H1 (cell line): ENCODE results near the gene CD84. TPM values are rescaled to one million over a fixed set of nuclear protein-coding genes. Genes with fewer than 3 reads are reported as not detected.

ENCODE experiments used
- CREB1 ChIP-seq: IDR thresholded peaks from 2 replicates; pipeline ENCODE4 v1.6.1; 2012; ENCODE audit warnings: inconsistent platforms
- JUN ChIP-seq: IDR thresholded peaks from 2 replicates; pipeline ENCODE4 v1.6.1; 2011; ENCODE audit warnings: low read depth, mild to moderate bottlenecking, improper control_type of control experiment, low read length
- SIRT6 ChIP-seq: IDR thresholded peaks from one replicate; pipeline ENCODE4 v1.7.1; 2012; ENCODE audit warnings: low read length, inconsistent platforms
- TAF7 ChIP-seq: optimal IDR thresholded peaks from 2 replicates; pipeline ENCODE3; 2011; ENCODE audit warnings: low read depth, mild to moderate bottlenecking, inconsistent platforms, low read length, moderate library complexity, borderline replicate concordance
- polyA plus RNA-seq, 7 experiments: library from polyadenylated mRNA; depleted of rRNA in 3 of 7; stranded (reverse) in 5 of 7; unstranded in 2 of 7; fragments of >200 nt in 5 of 7; fragments of 200-250 nt in 2 of 7; gene quantifications; 1 replicate in 5 of 7; 2 replicates in 1 of 7; 4 replicates in 1 of 7; pipeline versions ENCODE4 v1.2.1 to v1.2.3, GENCODE V29; 2011 to 2013; ENCODE audit warnings: missing spikeins in 2 of 7, mixed read lengths in 2 of 7
- total RNA-seq: library from RNA; stranded (reverse); fragmentation: NEBNext Ultra II Directional; extraction: Animal tissue kit (Norgen Biotek cat#: 25700); gene quantifications from 2 replicates; pipeline ENCODE4 v1.2.1, GENCODE V29; 2021
- TF ChIP-seq, protein P1 (sequence below): fragments of 300-600 bp; sonication (generic); IDR thresholded peaks from 2 replicates; pipeline ENCODE4 v1.7.1; 2012; ENCODE audit warnings: low read length, moderate library complexity, mild to moderate bottlenecking, inconsistent platforms; ENCODE audit not compliant: insufficient replicate concordance
- TF ChIP-seq, protein P2 (sequence below): IDR thresholded peaks from 2 replicates; pipeline ENCODE4 v1.6.1; 2012; ENCODE audit warnings: low read length, inconsistent platforms

CD84 gene
- total and polyA plus RNA-seq, 2 of the 8 experiments (the other 6 are each of a cell fraction or from before 2014, with no cell fraction given), result not detected

DNA sequence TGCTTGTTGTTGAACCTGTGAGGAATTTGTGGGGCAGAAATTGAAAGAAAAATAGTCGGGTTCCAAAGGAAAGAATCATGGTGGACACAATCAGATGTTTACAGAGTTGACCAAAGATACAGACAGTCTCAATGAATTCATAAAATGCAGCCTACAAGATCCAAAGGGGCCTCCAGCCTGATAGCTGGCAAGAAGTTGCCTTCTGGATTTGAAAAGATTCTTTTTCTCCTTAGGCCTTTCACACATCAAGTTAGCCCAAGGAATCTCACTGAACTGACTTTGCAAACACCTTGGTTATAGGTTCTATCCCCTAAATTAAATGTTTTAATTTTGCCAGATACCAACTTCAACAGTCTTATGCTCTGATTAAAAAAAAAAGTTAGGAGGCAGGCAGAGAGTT lies 46.0 kb upstream of the CD84 start (continued):
- TF ChIP-seq, protein P1, sequence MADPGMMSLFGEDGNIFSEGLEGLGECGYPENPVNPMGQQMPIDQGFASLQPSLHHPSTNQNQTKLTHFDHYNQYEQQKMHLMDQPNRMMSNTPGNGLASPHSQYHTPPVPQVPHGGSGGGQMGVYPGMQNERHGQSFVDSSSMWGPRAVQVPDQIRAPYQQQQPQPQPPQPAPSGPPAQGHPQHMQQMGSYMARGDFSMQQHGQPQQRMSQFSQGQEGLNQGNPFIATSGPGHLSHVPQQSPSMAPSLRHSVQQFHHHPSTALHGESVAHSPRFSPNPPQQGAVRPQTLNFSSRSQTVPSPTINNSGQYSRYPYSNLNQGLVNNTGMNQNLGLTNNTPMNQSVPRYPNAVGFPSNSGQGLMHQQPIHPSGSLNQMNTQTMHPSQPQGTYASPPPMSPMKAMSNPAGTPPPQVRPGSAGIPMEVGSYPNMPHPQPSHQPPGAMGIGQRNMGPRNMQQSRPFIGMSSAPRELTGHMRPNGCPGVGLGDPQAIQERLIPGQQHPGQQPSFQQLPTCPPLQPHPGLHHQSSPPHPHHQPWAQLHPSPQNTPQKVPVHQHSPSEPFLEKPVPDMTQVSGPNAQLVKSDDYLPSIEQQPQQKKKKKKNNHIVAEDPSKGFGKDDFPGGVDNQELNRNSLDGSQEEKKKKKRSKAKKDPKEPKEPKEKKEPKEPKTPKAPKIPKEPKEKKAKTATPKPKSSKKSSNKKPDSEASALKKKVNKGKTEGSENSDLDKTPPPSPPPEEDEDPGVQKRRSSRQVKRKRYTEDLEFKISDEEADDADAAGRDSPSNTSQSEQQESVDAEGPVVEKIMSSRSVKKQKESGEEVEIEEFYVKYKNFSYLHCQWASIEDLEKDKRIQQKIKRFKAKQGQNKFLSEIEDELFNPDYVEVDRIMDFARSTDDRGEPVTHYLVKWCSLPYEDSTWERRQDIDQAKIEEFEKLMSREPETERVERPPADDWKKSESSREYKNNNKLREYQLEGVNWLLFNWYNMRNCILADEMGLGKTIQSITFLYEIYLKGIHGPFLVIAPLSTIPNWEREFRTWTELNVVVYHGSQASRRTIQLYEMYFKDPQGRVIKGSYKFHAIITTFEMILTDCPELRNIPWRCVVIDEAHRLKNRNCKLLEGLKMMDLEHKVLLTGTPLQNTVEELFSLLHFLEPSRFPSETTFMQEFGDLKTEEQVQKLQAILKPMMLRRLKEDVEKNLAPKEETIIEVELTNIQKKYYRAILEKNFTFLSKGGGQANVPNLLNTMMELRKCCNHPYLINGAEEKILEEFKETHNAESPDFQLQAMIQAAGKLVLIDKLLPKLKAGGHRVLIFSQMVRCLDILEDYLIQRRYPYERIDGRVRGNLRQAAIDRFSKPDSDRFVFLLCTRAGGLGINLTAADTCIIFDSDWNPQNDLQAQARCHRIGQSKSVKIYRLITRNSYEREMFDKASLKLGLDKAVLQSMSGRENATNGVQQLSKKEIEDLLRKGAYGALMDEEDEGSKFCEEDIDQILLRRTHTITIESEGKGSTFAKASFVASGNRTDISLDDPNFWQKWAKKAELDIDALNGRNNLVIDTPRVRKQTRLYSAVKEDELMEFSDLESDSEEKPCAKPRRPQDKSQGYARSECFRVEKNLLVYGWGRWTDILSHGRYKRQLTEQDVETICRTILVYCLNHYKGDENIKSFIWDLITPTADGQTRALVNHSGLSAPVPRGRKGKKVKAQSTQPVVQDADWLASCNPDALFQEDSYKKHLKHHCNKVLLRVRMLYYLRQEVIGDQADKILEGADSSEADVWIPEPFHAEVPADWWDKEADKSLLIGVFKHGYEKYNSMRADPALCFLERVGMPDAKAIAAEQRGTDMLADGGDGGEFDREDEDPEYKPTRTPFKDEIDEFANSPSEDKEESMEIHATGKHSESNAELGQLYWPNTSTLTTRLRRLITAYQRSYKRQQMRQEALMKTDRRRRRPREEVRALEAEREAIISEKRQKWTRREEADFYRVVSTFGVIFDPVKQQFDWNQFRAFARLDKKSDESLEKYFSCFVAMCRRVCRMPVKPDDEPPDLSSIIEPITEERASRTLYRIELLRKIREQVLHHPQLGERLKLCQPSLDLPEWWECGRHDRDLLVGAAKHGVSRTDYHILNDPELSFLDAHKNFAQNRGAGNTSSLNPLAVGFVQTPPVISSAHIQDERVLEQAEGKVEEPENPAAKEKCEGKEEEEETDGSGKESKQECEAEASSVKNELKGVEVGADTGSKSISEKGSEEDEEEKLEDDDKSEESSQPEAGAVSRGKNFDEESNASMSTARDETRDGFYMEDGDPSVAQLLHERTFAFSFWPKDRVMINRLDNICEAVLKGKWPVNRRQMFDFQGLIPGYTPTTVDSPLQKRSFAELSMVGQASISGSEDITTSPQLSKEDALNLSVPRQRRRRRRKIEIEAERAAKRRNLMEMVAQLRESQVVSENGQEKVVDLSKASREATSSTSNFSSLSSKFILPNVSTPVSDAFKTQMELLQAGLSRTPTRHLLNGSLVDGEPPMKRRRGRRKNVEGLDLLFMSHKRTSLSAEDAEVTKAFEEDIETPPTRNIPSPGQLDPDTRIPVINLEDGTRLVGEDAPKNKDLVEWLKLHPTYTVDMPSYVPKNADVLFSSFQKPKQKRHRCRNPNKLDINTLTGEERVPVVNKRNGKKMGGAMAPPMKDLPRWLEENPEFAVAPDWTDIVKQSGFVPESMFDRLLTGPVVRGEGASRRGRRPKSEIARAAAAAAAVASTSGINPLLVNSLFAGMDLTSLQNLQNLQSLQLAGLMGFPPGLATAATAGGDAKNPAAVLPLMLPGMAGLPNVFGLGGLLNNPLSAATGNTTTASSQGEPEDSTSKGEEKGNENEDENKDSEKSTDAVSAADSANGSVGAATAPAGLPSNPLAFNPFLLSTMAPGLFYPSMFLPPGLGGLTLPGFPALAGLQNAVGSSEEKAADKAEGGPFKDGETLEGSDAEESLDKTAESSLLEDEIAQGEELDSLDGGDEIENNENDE, result no peak
- TF ChIP-seq SIRT6 (no peak), TAF7 (no peak), JUN (no peak), CREB1 (no peak)
- TF ChIP-seq, protein P2, sequence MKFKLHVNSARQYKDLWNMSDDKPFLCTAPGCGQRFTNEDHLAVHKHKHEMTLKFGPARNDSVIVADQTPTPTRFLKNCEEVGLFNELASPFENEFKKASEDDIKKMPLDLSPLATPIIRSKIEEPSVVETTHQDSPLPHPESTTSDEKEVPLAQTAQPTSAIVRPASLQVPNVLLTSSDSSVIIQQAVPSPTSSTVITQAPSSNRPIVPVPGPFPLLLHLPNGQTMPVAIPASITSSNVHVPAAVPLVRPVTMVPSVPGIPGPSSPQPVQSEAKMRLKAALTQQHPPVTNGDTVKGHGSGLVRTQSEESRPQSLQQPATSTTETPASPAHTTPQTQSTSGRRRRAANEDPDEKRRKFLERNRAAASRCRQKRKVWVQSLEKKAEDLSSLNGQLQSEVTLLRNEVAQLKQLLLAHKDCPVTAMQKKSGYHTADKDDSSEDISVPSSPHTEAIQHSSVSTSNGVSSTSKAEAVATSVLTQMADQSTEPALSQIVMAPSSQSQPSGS, result no peak
